ENCODE results near the gene RALGDS. TPM values are rescaled to one million over a fixed set of nuclear protein-coding genes. Genes with fewer than 3 reads are reported as not detected.

Gene RALGDS
- total and polyA plus RNA-seq, 9 of the 15 experiments (the other 6 are each of a cell fraction or from before 2014, with no cell fraction given): 0.75 to 43.3 (median 27.1) TPM

DNA sequence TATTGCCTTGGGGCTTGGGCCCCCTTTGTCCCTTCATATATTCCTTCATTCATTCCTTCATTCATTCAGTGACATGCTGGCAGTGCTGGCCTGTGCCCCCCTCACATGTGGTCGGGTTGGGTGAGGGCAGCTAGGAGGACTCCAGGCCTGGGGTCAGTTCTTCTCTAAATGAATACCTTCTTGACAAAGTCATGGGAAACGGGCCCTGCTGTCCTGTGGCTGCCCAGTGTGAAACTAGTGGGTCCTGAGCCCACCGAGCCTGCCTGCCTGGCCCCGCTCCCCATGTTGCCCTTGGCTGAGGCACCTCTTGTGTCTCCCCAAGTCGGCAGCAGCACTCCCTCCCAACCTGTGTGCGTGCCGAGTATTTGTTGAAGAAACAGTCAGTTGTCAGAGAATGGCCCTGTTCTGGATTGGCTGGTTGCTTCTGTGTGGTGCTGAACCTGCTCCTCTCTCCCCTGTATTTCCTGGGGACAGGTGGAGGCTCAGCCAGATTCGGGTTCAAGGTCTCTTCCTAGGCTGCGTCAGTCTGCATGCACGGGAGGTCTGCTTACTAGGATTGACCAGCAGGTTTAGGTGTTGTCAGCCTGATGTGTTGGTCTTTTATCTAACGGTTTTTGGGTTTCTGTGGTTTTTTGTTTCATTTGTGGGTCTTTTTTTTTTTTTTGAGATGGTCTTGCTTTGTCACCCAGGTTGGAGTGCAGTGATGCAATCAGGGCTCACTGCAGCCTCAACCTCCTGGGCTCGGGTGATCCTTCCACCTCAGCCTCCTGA lies 62.3 kb downstream of the RALGDS start (continued):
- TF ChIP-seq, protein P1, sequence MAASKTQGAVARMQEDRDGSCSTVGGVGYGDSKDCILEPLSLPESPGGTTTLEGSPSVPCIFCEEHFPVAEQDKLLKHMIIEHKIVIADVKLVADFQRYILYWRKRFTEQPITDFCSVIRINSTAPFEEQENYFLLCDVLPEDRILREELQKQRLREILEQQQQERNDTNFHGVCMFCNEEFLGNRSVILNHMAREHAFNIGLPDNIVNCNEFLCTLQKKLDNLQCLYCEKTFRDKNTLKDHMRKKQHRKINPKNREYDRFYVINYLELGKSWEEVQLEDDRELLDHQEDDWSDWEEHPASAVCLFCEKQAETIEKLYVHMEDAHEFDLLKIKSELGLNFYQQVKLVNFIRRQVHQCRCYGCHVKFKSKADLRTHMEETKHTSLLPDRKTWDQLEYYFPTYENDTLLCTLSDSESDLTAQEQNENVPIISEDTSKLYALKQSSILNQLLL (CRISPR knock-in tag; IDR thresholded peaks at IDR 0.05; ENCODE audit: borderline replicate concordance): no peak
- TF ChIP-seq ZFX (CRISPR knock-in tag; IDR thresholded peaks at IDR 0.05): no peak
- peak in 1 of 2 experiments; percentile 54; a peak in 2 of 4 replicates for TF ChIP-seq RCOR1 (IDR thresholded peaks at IDR 0.05; ENCODE audit: borderline replicate concordance in 1 of 2, low read depth in 2 of 2, low read length in 2 of 2)
- 0 out of 2 replicates have a peak, but pooled peaks have one; percentile 36 for TF ChIP-seq OTX1 (CRISPR knock-in tag; IDR thresholded peaks at IDR 0.05)
- peak; percentile 27; the same call in 1 of the 2 replicates for TF ChIP-seq CXXC5 (CRISPR knock-in tag; IDR thresholded peaks at IDR 0.05)
- TF ChIP-seq SAFB2 (IDR thresholded peaks at IDR 0.05; ENCODE audit: borderline replicate concordance, low read depth, low read length, severe bottlenecking): no peak
- no peak for TF ChIP-seq E2F8 (IDR thresholded peaks at IDR 0.05; ENCODE audit: low read depth, partially characterized antibody)
- TF ChIP-seq TRIM24 (IDR thresholded peaks at IDR 0.05): peak; percentile 14 to 55; a peak in 1 of 4 replicates
- peak; percentile 31; the same call in 1 of the 2 replicates for TF ChIP-seq FOSL1 (tag; conservative IDR thresholded peaks at IDR 0.05)
- no peak for TF ChIP-seq PHB (CRISPR knock-in tag; IDR thresholded peaks at IDR 0.05)
- TF ChIP-seq ZBTB5 (IDR thresholded peaks at IDR 0.05): no peak
- no peak for TF ChIP-seq GATA2 (CRISPR knock-in tag; IDR thresholded peaks at IDR 0.05)
- no peak for TF ChIP-seq SIRT6 (IDR thresholded peaks at IDR 0.05; ENCODE audit: low read depth, low read length)
- TF ChIP-seq ZNF41 (CRISPR knock-in tag; conservative IDR thresholded peaks at IDR 0.05): no peak
- 0 out of 2 replicates have a peak, but pooled peaks have one; percentile 11 for TF ChIP-seq ELF4 (CRISPR knock-in tag; IDR thresholded peaks at IDR 0.05)
- TF ChIP-seq ZNF324 (CRISPR knock-in tag; IDR thresholded peaks at IDR 0.05): no peak
- peak; percentile 36; the same call in 1 of the 2 replicates for TF ChIP-seq C11orf30 (IDR thresholded peaks at IDR 0.05; ENCODE audit: low read depth)
- no peak for TF ChIP-seq CHD1 (IDR thresholded peaks at IDR 0.05; ENCODE audit: low read length)
- no peak for TF ChIP-seq U2AF2 (optimal IDR thresholded peaks at IDR 0.05; ENCODE audit: low read depth, low read length)
- TF ChIP-seq MXD1 (CRISPR knock-in tag; IDR thresholded peaks at IDR 0.05; ENCODE audit: borderline replicate concordance, poor library complexity, severe bottlenecking): no peak
- no peak for TF ChIP-seq BRF1 (IDR thresholded peaks at IDR 0.05; ENCODE audit: borderline replicate concordance, extremely low read depth, insufficient read length)
